Endothelial cell of umbilical vein (primary cell): ENCODE results near the gene RPL23. TPM values are rescaled to one million over a fixed set of nuclear protein-coding genes. Genes with fewer than 3 reads are reported as not detected.

Experiments used
- BruUV-seq: library from RNA; stranded (reverse); fragments of 400-500 nt; replicated peaks from 2 replicates; lab custom pipeline; 2021; lab: Mats Ljungman, UMichigan
- CTCF ChIA-PET: fragments of 300-600, 350-600 bp; sonication (Branson Sonifier 250); formaldehyde crosslinking; loops from one replicate; lab custom pipeline; 2021; ENCODE audit warnings: antibody characterized with exemption, inconsistent platforms; lab: Charles Lee
- POLR2A ChIA-PET: fragments of 300-600, 350-600 bp; sonication (Branson Sonifier 250); formaldehyde crosslinking; loops from one replicate; lab custom pipeline; 2021; ENCODE audit warnings: antibody characterized with exemption, inconsistent platforms; lab: Charles Lee
- DNase-seq: peaks from one replicate; pipeline ENCODE4 v3.0.0-alpha.2; 2011; ENCODE audit warnings: low read depth, low spot score
- FAIRE-seq: peaks from 2 replicates; lab custom pipeline; 2011; peaks lifted over from hg19 to GRCh38; lab: Jason Lieb, UNC
- H2AFZ ChIP-seq: 2 replicates; pipeline ENCODE4 v1.6.0; 2012; ENCODE audit warnings: low read depth, low read length, control low read depth, inconsistent platforms
- H3K27ac ChIP-seq: 2 replicates; pipeline ENCODE4 v1.5.1; 2011; ENCODE audit warnings: low read depth, mild to moderate bottlenecking, control low read depth, low read length, moderate library complexity; ENCODE audit not compliant: insufficient read depth
- H3K27me3 ChIP-seq, 2 experiments: 2 replicates each; pipeline versions ENCODE4 v1.6.0 to v1.6.1; 2011; ENCODE audit warnings: low read length in 2 of 2, mixed read lengths in 1 of 2; ENCODE audit not compliant: control insufficient read depth in 2 of 2, insufficient read depth in 2 of 2
- H3K36me3 ChIP-seq, 2 experiments: 2 replicates in 1 of 2; 3 replicates in 1 of 2; pipeline ENCODE4 v1.5.1; 2011; ENCODE audit warnings: low read length in 2 of 2, mild to moderate bottlenecking in 1 of 2, moderate library complexity in 1 of 2; ENCODE audit not compliant: control insufficient read depth in 2 of 2, insufficient read depth in 2 of 2; ENCODE audit errors: extremely low read depth in 1 of 2
- H3K4me1 ChIP-seq: 3 replicates; pipeline ENCODE4 v1.5.1; 2011; ENCODE audit warnings: mild to moderate bottlenecking, low read length; ENCODE audit not compliant: control insufficient read depth, insufficient read depth; ENCODE audit errors: extremely low read depth
- H3K4me2 ChIP-seq: 2 replicates; pipeline ENCODE4 v1.6.1; 2011; ENCODE audit warnings: low read length, control low read depth, mixed read lengths; ENCODE audit not compliant: insufficient read depth
- H3K4me3 ChIP-seq, 3 experiments: fragments of 200-600 bp in 1 of 3; sonication (generic), shearing (Covaris generic) in 1 of 3; replicated peaks in 1 of 3; 2 replicates each; pipeline ENCODE4 v1.5.1; 2011 to 2016; ENCODE audit warnings: control low read depth in 3 of 3, low read length in 3 of 3, mild to moderate bottlenecking in 2 of 3, inconsistent platforms in 1 of 3, low read depth in 1 of 3, moderate library complexity in 1 of 3; ENCODE audit not compliant: insufficient read depth in 1 of 3
- H3K79me2 ChIP-seq: 2 replicates; pipeline ENCODE4 v1.6.0; 2012; ENCODE audit warnings: low read length, inconsistent platforms; ENCODE audit not compliant: control insufficient read depth, insufficient read depth
- H3K9ac ChIP-seq: replicated peaks from 2 replicates; pipeline ENCODE3; 2011; ENCODE audit warnings: low read length, control low read depth; ENCODE audit not compliant: insufficient read depth; ENCODE audit errors: extremely low read depth
- H3K9me1 ChIP-seq: replicated peaks from 3 replicates; pipeline ENCODE4 v1.6.0; 2011; ENCODE audit warnings: mild to moderate bottlenecking, low read length; ENCODE audit not compliant: control insufficient read depth, insufficient read depth; ENCODE audit errors: extremely low read depth
- H3K9me3 ChIP-seq: replicated peaks from 2 replicates; pipeline ENCODE4 v1.5.1; 2012; ENCODE audit warnings: low read length, inconsistent platforms; ENCODE audit not compliant: control insufficient read depth, insufficient read depth
- H4K20me1 ChIP-seq: replicated peaks from 2 replicates; pipeline ENCODE3; 2011; ENCODE audit warnings: mild to moderate bottlenecking, low read length; ENCODE audit not compliant: control insufficient read depth, insufficient read depth; ENCODE audit errors: extremely low read depth
- CTCF ChIP-seq, 2 donors: IDR thresholded peaks; 1 replicate in 1 of 2; 2 replicates in 1 of 2; pipeline ENCODE4 v1.5.1; 2011; ENCODE audit warnings: low read length in 2 of 2, mild to moderate bottlenecking in 2 of 2, moderate library complexity in 2 of 2, control low read depth in 1 of 2, inconsistent platforms in 1 of 2, low read depth in 1 of 2; ENCODE audit not compliant: insufficient read depth in 1 of 2; ENCODE audit errors: extremely low read depth in 1 of 2
- EZH2 ChIP-seq: IDR thresholded peaks from 2 replicates; pipeline ENCODE4 v1.6.1; 2012; ENCODE audit warnings: borderline replicate concordance, low read depth, mild to moderate bottlenecking, moderate library complexity, low read length, inconsistent platforms; ENCODE audit not compliant: severe bottlenecking
- FOS ChIP-seq: IDR thresholded peaks from 2 replicates; pipeline ENCODE4 v1.6.1; 2011; ENCODE audit warnings: mild to moderate bottlenecking, low read length, moderate library complexity, borderline replicate concordance; ENCODE audit not compliant: insufficient read depth
- GATA2 ChIP-seq: IDR thresholded peaks from 2 replicates; pipeline ENCODE4 v1.7.0; 2011; ENCODE audit warnings: low read depth, mild to moderate bottlenecking, moderate library complexity, mixed read lengths, low read length; ENCODE audit not compliant: insufficient read length, insufficient read depth
- JUN ChIP-seq: IDR thresholded peaks from 2 replicates; pipeline ENCODE4 v1.6.1; 2011; ENCODE audit warnings: borderline replicate concordance, low read depth; ENCODE audit not compliant: insufficient read length, insufficient read depth
- MAX ChIP-seq: IDR thresholded peaks from 2 replicates; pipeline ENCODE4 v1.6.1; 2011; ENCODE audit not compliant: insufficient read depth, insufficient read length
- MYC ChIP-seq: IDR thresholded peaks from one replicate; pipeline ENCODE4 v1.6.1; 2011; ENCODE audit warnings: mild to moderate bottlenecking, low read depth, low read length
- POLR2A ChIP-seq: IDR thresholded peaks from 2 replicates; pipeline ENCODE4 v1.6.1; 2012; ENCODE audit warnings: low read depth, mild to moderate bottlenecking, control low read depth, low read length
- POLR2AphosphoS5 ChIP-seq: IDR thresholded peaks from 2 replicates; pipeline ENCODE4 v1.6.1; 2012; ENCODE audit warnings: low read depth, mild to moderate bottlenecking, control low read depth, low read length, moderate library complexity; ENCODE audit not compliant: insufficient read depth
- dilution Hi-C: fragments of 300-500 bp; cut with MboI; formaldehyde crosslinking; loops from one replicate; pipeline ENCODE4 v1.15.0; 2019; ENCODE audit warnings: low sequenced_read_pairs; ENCODE audit not compliant: extremely low pct_ligation_motif_present
- intact Hi-C: fragments of 100-400 bp; cut with micrococcal nuclease; formaldehyde crosslinking; loops from one replicate; pipeline ENCODE4 v1.10.0; 2022
- polyA plus RNA-seq, 4 experiments: library from polyadenylated mRNA; depleted of rRNA in 3 of 4; stranded (reverse) in 3 of 4; unstranded in 1 of 4; fragments of >200 nt; gene quantifications; 2 replicates each; pipeline versions ENCODE4 v1.2.1 to v1.2.3, GENCODE V29; 2011 to 2012; ENCODE audit warnings: missing spikeins in 1 of 4
- total RNA-seq: library from RNA; stranded (reverse); gene quantifications from 2 replicates; pipeline ENCODE4 v1.2.3, GENCODE V29; 2021

Gene RPL23
- total and polyA plus RNA-seq, 2 donors (not counting 3 experiments of a cell fraction or from before 2014, with no cell fraction given), result 1,292 to 1,847 TPM

- H3K27me3 ChIP-seq, result no peaks in the 10 kb centered on the region
- CTCF ChIA-PET, result no interaction called here
- H3K4me2 ChIP-seq, result no peak overlapping the region
- peaks cover 24 to 33% of the 10 kb centered on the region in 2 experiments for H3K36me3 ChIP-seq
- no peaks in the 10 kb centered on the region for H3K4me1 ChIP-seq
- no peaks in the 10 kb centered on the region for H3K9me1 ChIP-seq
- FAIRE-seq (no peak), DNase-seq (no peak)
- H3K79me2 ChIP-seq, result no peaks in the 10 kb centered on the region
- no peak for TF ChIP-seq GATA2
- no peak for TF ChIP-seq MAX
- no peak for TF ChIP-seq POLR2AphosphoS5
- TF ChIP-seq JUN, result no peak
- no peak for TF ChIP-seq FOS
- no peak for TF ChIP-seq CTCF (IDR thresholded peaks at IDR 0.05; ENCODE audit: extremely low read depth in 1 of 2, insufficient read depth in 1 of 2, low read depth in 1 of 2, low read length in 2 of 2)
- TF ChIP-seq POLR2A, result no peak
- TF ChIP-seq EZH2, result no peak
- TF ChIP-seq MYC, result no peak
- H2AFZ ChIP-seq, result no peak overlapping the region
- H4K20me1 ChIP-seq, result no peaks in the 10 kb centered on the region
- no peaks in the 10 kb centered on the region for H3K9me3 ChIP-seq
- no TSS peak for BruUV-seq
- no peak overlapping the region for H3K27ac ChIP-seq
- POLR2A ChIA-PET, result no interaction called here
- dilution Hi-C loops, result no loop called here
- no peak overlapping the region for H3K9ac ChIP-seq
- H3K4me3 ChIP-seq, result no peak overlapping the region
- intact Hi-C loops, result no loop called here
Observed at GRCh38 chr17:38809828-38810227, 43.7 kb downstream of the RPL23 start.
